Fibroblast of gingiva (primary cell): ENCODE measurements around the gene ZBTB47.

Experiments used
- DNase-seq: peaks from one replicate; pipeline ENCODE4 v3.0.0-alpha.2; 2011; ENCODE audit warnings: low read depth

The ZBTB47 gene

DNA sequence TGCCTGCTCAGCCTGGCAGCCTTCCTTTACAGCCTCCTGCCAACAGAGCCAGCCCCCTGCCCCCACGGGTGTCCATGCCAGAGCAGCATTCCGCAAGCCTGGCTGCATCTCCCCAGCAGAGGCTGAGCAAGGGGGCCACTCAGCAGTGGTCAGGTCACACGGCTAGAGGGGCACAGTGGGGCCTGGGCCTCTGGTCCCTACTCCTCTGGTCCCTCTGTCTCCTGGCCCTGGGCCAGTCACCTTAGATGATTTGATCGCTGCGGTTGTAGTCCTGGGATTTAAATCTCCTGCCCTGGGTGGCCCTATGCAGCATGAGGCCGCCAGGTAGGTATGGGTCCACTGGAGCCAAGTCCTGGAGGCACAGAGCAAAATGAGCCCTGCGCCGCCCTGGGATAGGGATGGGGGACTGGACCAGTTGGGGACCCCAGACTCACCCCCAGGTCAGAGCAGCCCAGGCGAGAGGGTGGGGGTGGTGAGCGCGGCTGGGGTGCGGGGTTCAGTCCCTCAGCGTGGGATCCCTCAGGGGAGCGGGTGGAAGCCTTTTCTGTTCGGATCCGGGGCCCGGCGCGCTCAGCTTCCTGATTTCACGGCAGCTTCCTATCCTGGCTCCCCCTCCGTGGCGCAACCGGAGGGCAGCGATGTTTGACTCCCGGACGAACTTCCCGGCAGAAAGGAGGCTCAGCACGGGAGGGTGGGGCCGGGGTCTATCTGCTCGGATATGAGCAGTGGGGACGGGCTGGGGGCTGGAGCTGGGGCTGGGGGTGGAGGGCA, at the start of gene ZBTB47:
Gene ZBTB47, plus strand, starts transcription at position 138 of the 771 bp plus-strand sequence. CDS start 4,659 bp downstream, outside the sequence.
- DNase-seq: peak; percentile 70

DNA sequence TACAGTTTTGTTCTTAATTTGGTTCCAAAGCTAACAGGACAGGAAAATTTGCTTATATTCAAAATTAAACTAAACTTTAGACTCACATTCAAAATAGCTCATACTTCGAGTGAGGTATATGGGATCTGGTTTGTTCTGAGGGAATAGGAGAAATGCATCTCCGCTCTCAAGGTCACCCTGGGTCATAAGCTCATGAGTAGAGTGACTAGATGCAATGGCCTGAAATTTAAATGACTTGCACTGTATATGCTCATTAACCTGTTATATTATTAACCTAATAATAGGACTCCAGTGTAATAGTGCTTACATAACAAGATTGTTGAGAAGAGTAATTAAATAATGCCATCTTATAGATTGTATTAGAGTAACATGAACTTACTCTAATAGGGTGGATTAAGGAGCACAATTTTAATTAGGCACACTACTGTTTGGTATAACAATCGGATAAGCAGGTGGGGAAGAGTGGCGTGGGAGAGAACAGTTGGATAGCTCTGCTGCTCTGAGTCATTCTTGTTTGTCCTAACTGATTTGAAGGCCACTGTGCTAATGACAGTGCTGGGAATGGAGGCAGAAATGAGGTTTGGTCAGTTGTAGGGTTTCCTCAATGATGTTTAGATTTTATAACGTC, 47.8 kb upstream of the ZBTB47 start:
- DNase-seq: no peak

DNA sequence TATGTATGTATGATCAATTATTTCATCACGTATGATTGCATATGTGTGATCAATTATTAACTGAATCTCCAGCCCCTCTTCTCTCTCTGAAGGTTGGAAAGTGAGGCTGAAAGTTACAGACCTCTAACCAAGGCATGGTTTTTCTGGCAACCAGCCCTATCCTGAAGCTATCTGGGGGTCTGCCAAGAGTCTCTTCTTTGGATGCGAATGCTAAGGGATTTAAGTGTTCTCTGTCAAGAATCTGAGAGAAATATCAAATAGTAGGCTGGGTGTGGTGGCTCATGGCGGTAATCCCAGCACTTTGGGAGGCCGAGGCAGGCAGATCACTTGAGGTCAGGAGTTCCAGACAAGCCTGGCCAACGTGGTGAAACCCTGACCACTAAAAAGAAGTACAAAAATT, 44.9 kb upstream of the ZBTB47 start:
- DNase-seq: peak; percentile 34

DNA sequence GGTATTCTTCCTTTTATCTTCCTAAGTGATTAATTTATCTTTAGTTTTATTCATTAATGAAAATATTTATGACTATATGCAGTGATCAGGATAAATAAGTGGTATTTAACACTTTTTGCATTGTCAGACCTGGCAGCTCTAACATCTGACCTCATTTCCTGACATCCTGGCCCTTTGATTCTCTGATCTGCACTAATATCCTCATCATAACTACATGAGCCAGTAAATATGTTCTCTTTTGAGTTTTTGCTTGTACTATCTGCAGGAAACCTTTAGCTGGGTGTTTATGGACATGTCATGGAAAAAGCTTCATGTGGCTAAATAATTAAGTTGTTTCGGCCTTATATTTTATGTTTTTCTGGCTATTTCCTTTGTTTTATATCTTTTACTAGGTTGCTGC, 42.5 kb upstream of the ZBTB47 start:
- DNase-seq: no peak

DNA sequence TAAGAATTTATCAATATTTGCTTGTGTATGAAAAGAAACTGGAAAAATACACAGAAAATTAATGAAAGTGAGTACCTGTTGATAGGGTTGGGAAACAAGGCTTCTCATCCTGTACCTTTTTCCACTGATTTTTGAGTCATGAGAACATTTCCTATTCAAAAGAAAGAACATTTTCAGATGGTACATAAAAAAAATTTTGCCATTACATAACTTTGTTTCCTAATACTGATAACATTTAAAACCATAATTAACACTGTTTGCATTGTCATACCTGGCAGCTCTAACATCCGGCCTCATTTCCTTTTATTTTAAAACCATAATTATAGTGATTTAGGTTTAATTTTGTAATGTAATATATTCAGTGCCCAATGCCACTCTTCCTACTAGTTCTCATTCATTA, 41.3 kb upstream of the ZBTB47 start:
- no peak for DNase-seq

DNA sequence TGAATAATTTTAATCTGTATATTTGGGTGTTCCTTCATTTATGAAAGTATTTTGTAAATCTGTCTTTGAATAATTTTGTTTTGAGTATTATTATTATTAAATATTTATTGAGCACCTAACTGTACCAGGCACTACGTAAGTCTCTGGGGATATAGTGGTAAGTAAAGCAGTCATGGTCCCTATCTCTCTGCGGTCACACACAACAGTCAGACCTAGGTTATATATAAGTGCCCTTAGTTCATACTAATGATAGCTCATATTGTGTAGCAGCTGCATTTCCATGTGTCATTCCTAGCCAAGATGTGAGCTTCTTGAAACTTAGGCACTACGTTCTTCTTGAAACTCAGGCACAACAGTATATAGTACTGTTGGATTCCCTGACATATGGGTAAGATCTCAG, 40.6 kb upstream of the ZBTB47 start:
- no peak for DNase-seq

DNA sequence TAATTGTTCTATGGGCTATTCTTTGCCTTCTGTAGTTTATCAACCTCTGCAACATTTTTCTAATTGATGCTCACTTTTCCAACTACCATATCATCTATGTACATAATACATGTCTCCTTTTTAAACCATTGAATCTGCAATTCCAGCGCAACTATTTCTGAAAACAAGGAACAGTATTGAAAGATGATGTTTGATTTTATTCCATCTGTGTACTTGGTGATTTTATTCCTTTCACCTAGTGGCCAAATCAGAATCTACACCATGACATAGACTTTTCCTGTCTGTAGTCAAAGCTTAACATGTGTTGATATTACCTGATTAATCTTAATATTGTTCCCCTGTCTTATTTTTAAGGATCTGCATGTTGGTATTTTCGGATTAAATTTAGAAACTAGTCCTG, 40.0 kb upstream of the ZBTB47 start:
- DNase-seq: no peak

DNA sequence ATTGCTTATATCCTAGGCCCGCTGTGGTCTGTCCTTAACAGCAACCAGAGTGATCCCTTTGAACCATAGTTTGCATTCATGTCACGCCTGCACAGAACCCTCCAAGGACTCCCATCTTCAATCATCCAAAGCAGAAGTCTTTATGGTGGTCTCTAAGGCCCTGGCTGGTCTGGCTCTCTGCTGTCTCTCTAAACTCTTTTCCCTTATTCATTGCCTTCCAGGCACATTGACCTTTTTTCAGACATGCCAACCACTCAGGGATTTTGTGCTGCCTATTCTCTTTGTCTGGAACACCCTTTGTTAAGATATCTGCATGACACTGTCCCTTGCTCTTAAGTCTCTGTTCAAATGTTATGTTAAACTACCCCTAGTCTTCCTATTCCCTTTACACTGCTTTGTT, 21.9 kb upstream of the ZBTB47 start:
- no peak for DNase-seq

DNA sequence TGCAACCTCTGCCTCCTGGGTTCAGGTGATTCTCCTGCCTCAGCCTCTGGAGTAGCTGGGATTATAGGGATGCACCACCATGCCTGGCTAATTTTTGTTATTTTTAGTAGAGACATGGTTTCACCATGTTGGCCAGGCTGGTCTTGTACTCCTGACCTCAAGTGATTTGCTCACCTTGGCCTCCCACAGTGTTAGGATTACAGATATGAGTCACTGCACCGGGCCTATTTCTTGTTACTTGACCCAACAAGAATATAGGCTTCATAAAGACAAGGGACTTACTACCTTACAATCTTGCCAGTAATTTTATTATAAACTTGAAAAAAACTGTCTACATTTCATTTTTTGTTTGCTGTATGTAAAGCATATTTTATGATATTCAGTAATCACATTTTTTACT, 21.4 kb upstream of the ZBTB47 start:
- no peak for DNase-seq

DNA sequence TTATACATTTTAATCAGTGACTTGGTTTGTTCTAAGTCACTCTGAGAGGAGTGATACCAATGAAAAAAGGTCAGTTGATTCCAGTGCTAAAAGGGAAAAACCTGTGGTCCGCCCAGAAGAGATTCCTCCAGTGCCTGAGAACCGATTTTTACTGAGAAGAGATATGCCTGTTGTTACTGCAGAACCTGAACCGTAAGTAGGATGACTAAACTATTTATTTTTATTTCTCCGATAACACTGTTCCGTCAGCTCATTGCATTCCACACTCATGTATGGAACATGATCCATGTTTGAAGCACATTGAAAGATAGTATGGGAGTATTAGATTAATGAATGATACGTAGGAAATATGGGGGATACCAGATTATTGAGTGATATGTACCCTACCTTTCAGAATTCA, 20.0 kb upstream of the ZBTB47 start:
- no peak for DNase-seq

DNA sequence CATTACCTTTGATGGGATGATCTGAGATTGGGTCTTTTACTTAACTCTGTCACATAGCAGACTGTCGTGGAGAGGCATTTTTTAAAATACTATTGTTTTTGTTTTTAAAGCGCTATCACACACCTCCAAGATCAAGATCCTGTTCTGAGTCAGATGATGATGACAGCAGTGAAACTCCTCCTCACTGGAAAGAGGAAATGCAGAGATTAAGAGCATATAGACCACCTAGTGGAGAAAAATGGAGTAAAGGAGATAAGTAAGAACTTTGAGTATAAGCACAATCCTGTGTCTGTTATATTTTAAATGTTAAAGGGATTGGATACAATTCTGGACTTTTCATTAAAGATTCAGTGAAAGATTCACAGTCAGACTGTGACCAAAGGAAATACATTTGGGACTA, 18.4 kb upstream of the ZBTB47 start:
- no peak for DNase-seq

DNA sequence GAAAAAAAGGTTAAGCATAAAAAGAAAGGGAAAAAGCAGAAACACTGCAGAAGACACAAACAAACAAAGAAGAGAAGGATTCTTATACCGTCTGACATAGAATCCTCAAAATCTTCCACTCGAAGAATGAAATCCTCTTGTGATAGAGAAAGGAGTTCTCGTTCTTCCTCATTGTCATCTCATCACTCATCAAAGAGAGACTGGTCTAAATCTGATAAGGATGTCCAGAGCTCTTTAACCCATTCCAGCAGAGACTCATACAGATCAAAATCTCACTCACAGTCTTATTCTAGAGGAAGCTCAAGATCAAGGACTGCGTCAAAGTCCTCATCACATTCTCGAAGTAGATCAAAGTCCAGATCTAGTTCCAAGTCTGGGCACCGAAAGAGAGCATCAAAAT, 16.5 kb upstream of the ZBTB47 start:
- no peak for DNase-seq

DNA sequence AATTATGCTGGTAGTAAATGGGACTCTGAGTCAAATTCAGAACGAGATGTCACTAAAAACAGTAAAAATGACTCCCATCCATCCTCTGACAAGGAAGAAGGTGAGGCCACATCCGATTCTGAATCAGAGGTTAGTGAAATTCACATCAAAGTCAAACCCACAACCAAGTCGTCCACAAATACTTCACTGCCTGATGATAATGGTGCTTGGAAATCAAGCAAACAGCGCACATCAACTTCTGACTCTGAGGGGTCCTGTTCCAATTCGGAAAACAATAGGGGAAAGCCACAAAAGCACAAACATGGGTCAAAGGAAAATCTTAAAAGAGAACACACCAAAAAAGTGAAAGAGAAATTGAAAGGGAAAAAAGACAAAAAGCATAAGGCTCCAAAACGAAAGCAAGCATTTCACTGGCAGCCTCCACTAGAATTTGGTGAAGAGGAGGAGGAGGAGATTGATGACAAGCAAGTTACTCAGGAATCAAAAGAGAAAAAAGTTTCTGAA, 15.1 kb upstream of the ZBTB47 start:
- no peak for DNase-seq

DNA sequence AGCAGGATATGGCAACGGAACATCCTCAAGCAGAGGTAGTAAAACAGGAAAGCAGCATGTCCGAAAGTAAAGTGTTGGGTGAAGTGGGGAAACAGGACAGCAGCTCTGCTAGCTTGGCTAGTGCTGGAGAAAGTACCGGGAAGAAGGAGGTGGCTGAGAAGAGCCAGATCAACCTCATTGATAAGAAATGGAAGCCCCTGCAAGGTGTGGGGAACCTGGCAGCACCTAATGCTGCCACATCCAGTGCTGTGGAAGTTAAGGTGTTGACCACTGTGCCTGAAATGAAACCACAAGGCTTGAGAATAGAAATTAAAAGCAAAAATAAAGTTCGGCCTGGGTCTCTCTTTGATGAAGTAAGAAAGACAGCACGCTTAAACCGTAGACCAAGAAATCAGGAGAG, 14.3 kb upstream of the ZBTB47 start:
- DNase-seq: no peak

DNA sequence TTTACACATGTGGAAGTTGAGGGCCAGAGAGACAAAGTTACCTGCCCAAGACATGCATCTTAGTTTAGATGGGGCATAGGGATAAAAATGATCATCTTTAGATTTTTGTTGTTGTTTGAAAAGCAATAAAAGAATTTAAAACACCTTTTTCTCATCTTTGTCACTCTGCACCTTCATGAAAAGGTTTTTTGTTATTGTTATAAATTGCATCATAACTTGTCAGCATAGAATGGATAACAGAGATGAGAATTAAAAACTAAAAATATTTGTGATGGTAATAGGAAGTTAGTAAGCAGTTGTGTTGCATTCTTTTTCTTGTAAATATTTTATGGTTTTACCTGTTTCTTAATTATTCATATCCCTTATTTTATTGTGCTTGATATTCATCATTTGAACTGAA, 13.4 kb upstream of the ZBTB47 start:
- no peak for DNase-seq

DNA sequence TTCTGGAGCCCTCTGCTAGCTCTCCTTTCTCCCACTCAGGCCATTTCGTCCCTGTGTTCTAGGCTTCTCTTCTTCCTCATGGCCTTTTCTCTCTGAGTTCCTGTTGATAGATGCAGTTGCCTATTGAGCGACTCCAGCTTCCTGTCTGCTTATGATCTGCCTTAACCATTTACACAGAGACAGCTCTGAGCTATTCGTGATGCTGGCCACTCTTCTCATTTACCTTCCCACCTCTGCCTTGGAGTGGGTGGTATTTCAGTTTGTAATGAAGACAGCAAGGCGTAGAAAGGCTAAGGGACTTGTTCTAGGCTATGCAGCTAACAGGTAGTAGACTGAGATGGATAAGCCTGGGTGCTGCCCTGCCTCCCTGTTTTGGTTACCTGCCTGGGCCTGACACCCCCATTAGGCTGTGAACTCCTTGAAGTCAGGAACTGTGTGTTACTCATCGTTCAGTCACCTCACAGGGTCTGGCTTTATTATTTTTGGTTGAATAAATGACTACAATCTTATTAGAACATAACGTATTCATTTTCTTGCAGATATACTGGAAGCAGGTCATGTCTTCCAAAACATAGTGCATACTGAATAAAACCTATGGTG, 12.6 kb upstream of the ZBTB47 start:
- DNase-seq: no peak

DNA sequence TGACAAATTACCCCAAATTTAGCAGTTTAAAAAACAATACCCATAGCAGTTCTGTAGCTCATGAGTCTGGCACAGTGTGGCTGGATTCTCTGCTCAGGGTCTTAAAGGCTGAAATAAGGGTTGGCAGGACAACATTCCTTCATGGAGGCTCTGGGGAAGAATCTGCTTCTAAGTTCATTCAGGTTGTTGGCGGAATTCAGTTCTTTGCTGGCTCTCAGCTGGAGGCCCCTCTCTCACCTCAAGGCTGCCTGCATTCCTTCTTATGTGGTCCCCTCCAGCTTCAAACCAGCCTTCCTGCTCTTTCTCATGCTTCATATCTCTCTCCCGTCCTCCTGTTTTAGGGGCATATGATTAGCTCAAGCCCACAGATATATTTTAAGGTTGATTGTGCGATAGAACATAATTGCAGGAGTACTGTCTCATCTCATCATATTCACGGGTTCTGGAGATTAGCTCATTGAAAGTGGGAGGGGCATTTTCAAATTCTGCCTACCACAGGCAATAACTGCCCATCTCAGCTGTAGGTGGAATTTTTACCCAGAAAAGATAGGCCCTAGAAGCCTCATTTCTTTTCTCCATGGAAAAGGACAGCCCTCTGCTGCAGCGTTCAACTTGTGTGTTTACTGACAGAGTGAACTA, 5.6 kb upstream of the ZBTB47 start:
- no peak for DNase-seq

DNA sequence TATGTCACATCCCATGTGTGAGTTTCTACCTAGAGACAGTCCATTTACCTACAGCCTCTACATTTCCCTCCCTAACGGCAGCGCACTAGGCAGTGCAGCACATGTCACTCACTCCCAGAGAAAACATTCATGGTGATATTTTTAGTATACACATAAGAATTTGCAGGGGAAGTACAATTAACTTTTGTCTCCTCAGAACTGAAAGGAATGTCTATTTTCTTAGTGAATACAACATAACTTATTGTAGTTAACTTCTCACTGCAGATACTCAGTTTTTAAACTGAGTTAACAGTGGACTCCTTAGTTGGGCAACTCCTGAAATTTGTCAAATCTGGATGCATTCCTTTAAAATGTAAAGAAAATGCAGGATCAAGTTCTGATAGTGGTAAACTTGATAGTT, 4.5 kb upstream of the ZBTB47 start:
- no peak for DNase-seq

DNA sequence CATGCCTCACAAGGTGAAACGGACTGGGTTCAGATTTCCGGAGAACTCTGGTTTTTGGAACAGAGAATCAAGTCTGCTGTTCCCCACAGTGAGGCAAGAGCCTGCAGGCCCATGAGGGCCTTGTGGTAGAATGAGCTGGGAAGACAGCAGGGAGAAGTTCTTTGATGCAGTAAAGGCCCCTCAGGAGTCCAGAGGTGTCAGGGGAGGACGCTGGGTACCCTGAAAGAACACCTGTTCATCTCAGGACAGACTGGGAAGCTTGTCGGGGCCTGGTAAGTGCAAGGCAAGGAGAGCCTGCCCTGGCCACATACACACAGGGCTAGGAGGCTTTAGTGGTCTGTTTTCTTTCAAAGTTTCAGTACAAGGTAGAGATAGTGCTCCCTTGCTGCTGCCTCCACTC, 3.7 kb upstream of the ZBTB47 start:
- no peak for DNase-seq

DNA sequence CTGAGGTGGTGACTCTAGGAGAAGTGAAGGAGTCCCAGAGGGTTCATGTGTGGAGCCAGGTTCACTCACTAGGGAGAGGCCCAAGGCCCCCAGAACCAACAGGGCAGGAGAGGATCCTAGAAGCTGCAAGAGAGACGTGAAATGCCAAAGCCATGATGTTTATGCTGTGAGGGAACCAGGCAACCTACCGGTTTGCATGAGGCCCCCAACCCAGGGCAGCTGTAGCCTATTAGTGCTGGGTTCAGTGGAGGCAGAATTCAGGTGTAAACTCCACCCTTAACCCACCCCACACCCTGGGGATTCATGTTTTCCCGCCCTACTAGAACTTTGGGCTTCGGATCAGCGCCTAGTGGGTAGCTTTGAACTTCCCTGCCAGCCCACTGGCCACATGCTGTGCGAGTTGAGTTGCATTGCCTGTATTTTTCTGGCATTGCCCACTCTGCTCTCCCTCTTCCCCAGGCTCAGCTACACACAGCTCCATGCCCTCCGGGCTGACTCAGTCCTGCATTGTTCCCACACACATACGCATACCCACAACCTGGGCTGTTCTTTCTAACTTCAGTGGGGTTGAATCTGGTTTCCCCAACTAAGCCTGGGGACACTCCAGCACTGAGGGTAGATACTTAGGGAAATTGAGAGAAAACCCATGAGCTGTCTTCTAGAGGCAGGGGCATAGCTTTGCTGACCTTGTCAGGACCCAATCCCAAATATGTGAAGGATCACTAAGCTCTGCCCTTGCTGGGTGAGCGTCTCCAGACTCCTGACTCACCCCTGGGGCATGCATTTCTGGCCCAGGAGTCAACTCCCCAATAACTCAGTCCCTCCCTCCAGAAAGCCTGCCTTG, 2.0 kb upstream of the ZBTB47 start:
- peak; percentile 71 for DNase-seq

DNA sequence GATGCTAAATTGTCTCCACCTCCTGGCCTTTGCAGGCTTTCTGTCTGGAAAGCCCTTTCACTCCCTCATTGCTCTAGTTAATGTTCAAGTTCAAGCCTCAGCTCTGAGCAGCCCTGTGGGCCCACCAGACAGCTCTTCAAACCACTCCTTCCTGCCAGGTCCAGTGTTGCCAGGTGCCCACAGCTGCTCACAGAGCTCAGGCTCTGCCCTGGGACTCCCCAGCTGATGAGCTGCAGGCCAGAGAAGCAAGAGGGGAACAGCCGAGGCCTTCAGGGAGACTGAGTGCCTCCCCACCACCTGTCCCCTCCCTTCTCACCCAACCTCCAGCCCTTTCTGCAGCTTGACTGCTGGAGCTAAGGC, 1.3 kb upstream of the ZBTB47 start:
- no peak for DNase-seq
